GM12801 (cell line): Measurements from ENCODE around the gene ABCA3.

Experiments used
- TF ChIP-seq, protein P1 (sequence below): IDR thresholded peaks from one replicate; pipeline ENCODE4 v1.5.1; 2011; ENCODE audit warnings: control low read depth; ENCODE audit not compliant: insufficient read length; ENCODE audit errors: extremely low read depth

The ABCA3 gene

DNA sequence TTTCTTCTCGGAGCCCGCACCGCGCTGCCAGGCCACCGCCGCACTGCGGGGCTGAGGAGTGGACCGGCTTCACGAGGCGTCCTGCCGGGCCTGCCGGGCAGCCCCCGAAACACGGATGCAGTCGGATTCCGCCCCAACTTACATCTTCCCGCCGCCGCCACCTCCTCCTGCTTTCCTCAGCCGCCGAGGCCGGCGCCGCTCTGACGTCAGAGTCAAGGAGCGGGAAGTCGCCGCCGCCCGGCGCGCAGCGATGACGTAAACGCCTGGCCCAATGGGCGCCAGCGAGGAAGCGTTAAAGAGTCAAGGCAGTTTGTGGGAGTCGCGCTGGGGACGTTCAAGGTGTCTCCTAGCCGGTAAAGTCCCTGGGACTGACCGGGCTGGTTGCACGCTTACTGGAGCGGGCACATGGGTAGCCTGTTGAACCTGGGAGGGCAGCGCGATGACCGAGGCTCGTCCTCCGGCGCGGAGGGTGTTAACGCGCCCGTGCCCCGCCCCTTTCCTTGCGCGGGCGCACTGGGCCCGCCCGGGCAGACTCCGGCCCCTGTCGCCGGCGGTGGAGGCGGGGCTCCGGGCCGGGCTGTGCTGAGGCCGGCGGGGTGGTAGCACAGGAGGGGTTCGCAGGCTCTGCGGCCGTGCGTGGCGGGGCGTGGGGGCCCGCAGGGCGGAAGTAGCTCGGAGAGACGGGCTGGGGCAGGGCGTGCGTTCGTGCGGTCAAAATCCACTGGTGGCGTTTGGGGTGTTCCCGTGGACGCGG lies 72.4 kb downstream of the ABCA3 start, which contains the start of gene RNPS1:
Gene RNPS1, minus strand, starts transcription at position 214 of the 754 bp plus-strand sequence. CDS start 3,483 bp downstream, outside the sequence.
- TF ChIP-seq, protein P1, sequence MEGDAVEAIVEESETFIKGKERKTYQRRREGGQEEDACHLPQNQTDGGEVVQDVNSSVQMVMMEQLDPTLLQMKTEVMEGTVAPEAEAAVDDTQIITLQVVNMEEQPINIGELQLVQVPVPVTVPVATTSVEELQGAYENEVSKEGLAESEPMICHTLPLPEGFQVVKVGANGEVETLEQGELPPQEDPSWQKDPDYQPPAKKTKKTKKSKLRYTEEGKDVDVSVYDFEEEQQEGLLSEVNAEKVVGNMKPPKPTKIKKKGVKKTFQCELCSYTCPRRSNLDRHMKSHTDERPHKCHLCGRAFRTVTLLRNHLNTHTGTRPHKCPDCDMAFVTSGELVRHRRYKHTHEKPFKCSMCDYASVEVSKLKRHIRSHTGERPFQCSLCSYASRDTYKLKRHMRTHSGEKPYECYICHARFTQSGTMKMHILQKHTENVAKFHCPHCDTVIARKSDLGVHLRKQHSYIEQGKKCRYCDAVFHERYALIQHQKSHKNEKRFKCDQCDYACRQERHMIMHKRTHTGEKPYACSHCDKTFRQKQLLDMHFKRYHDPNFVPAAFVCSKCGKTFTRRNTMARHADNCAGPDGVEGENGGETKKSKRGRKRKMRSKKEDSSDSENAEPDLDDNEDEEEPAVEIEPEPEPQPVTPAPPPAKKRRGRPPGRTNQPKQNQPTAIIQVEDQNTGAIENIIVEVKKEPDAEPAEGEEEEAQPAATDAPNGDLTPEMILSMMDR = no peak

DNA sequence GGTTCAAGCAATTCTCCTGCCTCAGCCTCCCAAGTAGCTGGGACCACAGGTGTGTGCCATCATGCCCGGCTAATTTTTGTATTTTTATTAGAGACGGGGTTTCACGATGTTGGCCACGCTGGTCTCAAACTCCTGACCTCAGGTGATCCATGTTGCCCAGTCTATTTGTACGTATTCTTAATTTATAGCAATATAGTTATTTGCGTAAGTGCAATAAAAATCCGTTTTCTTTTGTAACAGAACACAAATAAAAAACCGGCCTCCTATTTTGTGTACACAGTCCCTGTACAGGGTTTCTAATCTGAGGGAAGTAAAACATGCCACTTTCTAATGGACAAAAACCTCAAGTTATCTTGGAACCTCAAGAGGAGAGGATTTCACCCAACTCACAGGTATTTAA lies 80.3 kb downstream of the ABCA3 start:
- TF ChIP-seq, protein P1 = no peak

DNA sequence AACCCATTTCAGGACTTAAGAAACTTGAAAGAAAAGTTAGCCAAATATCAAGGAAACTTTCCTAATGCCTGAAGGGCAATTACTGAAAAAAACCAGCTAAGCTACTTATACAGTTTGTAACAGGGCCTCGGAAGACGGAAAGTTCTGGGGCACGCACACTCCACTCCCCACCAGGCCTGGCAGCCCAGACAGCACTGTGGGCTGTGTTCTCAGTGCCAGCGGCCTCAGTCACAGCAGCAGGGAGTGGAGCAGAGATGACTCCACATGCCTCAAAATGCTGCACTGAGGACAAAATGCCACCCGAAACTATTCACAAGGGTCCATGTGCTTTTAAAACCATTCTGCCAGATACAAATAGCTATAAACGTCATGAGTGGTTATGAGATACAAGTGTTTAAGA lies 82.8 kb downstream of the ABCA3 start:
- TF ChIP-seq, protein P1 = no peak

DNA sequence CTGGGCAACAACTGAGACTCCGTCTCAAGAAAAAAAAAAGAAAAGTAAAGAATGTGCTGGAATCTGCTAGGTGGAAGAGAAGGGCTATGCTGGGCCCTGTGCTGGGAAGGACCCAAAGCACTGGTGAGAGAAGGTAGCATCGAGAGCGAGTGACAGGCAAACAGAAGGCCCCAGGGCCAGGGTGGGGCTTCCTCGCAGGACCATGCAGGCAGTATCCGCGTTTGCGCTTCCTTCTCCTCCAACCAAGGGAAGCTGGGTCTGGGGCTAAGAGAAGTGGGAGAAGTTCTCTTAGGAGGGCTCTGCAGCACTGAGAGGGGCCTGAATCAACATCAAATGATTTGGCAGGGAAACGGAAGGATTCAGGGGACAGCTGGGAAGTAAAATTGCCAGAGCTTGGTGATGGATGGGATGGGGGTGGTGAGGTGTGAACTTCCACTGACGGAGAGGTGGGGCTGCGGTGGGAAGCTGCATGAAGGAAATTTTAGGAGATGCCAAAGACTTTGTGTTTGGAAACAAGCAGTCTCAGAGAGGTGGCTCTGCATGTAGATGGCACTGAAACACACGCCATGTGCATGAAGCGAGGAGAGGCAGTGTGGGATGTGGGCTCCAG lies 83.9 kb downstream of the ABCA3 start:
- TF ChIP-seq, protein P1 = no peak

DNA sequence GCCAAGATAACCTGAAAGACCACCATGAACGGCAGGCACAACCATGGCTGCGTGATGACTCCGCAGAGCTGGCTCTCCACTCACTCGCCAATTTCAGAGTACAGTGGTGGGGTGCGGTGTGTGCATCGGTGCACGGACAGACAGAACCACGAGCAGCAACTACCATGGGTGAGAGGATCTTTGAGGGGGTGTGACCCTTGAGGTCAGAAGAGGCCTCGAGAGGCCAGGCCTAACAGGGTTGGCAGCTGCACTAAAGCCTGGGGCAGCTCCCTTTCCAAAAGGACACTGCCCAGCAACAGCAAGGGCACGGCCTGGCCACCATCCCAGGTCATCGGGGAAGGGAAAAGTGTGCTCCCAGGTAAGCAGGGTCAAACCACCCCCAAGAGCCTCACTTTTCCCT lies 87.2 kb downstream of the ABCA3 start:
- TF ChIP-seq, protein P1 = no peak

DNA sequence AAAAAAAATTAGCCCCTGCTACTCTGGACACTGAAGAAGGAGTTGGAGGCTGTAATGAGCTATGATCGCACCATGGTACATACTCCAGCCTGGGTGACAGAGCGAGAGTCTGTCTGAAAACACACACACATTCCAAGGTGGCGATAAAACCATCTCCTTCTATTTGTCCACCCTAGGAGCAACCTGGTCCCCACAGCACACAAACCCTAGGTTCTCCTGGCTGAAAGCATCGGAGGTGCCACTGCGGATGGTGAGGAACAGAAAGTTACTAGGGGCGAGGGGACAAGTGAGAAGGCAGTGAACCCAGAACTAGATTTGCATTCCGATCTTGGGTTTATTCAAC lies 87.8 kb downstream of the ABCA3 start:
- TF ChIP-seq, protein P1 = no peak

DNA sequence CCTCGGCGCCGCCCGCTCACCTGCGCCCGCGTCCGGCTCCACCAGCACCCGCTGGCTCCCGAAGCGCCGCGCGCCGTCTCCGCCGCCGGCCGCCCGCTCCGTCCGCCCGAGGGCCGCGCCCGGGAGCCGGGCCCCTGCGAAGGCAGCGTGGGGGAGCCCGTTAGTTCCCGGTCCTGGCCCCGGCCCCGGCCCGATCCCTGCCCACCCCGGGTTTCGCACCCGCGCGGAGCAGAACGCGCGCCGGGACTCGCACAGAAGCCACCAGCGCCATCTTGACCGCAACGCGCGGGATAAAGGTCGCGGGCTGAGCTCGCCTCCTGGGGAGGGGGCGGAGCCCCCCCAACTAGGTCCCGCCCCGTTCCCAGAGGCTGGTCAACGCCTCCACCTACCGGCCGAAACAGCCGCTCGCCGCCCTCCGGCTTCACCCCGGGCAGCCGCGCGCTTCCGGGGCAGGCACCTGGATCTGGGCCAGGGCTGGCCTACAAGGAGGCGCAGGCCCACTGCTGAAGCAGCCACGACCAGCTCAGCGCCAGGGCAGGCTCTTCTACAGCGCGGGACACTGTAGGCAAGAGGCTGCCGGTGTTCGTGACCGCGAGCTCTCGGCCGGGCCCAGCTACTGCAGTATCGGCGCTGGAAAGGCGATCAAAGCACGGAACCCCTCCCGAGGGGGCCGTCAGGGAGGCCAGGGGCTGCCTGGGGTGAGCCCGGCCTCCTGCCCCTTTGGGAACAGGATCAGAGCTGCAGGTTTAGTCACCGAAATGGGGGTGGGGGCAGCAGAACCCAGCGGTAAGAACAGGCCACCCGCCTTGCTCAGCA lies 89.0 kb downstream of the ABCA3 start, which contains the start of gene ECI1:
Gene ECI1, minus strand, starts transcription at position 292 of the 816 bp plus-strand sequence. Its CDS starts 21 bp downstream, at position 271.
- TF ChIP-seq, protein P1 = no peak
